ENCODE results near the gene WDR27. TPM values are rescaled to one million over a fixed set of nuclear protein-coding genes. Genes with fewer than 3 reads are reported as not detected.

WDR27 gene
- total RNA-seq, 1 donor from 2014 or later, result 92.7 TPM

DNA sequence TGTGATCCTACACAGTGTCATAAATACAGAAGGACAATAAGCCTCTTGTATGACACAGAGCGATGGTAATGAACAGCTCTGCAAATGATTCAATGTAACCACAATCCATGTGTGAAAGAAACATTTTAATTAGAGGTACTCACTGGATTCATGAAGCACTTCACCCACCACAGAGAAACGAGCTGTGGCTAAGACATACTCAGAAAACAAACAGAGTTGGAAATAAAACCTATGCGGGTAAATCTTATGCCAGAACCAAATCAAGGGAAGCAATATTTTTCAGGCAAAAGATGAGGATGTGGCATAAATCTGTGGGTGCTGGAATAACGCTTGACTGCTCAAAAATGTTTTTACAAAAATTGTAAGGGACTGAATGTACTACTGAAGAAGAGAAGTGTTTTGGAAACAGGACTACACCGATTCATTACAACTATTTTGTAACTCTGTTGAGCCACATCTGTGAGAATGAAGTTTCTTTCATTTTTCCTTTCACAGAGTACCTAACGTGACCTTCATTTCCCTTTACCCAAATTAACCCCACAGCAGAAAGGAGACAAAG lies 112.1 kb downstream of the WDR27 start:
- intact Hi-C loops (cut with DNase I), result no loop called here
- no peak overlapping the region for H3K4me3 ChIP-seq
- H3K36me3 ChIP-seq, result no peaks in the 10 kb centered on the region
- H3K27ac ChIP-seq, result no peak overlapping the region
- H3K4me1 ChIP-seq, result no peaks in the 10 kb centered on the region
- no peaks in the 10 kb centered on the region for H3K9me3 ChIP-seq
- TF ChIP-seq, protein P1, sequence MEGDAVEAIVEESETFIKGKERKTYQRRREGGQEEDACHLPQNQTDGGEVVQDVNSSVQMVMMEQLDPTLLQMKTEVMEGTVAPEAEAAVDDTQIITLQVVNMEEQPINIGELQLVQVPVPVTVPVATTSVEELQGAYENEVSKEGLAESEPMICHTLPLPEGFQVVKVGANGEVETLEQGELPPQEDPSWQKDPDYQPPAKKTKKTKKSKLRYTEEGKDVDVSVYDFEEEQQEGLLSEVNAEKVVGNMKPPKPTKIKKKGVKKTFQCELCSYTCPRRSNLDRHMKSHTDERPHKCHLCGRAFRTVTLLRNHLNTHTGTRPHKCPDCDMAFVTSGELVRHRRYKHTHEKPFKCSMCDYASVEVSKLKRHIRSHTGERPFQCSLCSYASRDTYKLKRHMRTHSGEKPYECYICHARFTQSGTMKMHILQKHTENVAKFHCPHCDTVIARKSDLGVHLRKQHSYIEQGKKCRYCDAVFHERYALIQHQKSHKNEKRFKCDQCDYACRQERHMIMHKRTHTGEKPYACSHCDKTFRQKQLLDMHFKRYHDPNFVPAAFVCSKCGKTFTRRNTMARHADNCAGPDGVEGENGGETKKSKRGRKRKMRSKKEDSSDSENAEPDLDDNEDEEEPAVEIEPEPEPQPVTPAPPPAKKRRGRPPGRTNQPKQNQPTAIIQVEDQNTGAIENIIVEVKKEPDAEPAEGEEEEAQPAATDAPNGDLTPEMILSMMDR (IDR thresholded peaks at IDR 0.05), result no peak
- H3K27me3 ChIP-seq, result no peaks in the 10 kb centered on the region
- no peak for DNase-seq (ENCODE audit: low spot score in 2 of 2)

DNA sequence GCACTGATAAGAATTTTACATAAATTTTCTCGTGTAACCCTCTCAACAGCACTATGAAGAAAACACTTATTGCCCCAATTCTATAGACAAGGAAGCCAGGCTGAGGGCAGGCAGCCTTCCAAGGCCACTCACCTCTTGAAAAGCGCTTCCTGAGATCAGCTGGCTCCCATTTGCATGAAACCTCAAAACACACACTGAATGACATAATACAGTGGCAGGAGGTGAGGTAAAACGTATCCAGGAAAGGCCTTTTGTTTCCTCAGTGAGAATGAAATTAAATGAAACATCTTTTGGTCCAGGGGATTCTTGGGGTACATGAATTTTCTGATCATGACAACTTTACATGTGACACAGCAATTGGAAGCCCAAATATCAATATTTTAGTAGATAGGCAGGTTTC lies 112.5 kb downstream of the WDR27 start:
- intact Hi-C loops (cut with DNase I), result no loop called here
- no peaks in the 10 kb centered on the region for H3K9me3 ChIP-seq
- H3K27ac ChIP-seq, result no peak overlapping the region
- H3K27me3 ChIP-seq, result no peaks in the 10 kb centered on the region
- H3K36me3 ChIP-seq, result no peaks in the 10 kb centered on the region
- no peaks in the 10 kb centered on the region for H3K4me1 ChIP-seq
- no peak overlapping the region for H3K4me3 ChIP-seq
- TF ChIP-seq, protein P1 (IDR thresholded peaks at IDR 0.05), result no peak
- no peak for DNase-seq (ENCODE audit: low spot score in 2 of 2)

DNA sequence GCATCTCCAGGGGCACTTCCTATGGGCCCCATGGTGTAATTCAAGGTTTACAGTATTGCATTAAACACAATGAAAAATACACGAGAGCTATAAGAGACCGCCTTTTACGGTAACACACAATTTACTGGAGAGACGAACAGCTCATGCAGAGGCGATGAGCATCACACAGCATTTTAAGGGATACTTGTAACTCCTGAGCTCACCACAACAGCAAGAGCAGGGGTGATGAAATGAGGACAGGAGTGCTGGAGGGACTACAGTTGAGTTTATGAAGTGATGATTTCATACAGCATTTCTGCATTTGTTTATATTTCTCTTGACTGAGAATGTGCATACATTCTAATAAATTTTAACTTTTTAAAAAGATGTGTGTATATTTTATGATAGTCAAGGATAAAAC lies 113.9 kb downstream of the WDR27 start:
- no peaks in the 10 kb centered on the region for H3K9me3 ChIP-seq
- intact Hi-C loops (cut with DNase I), result no loop called here

DNA sequence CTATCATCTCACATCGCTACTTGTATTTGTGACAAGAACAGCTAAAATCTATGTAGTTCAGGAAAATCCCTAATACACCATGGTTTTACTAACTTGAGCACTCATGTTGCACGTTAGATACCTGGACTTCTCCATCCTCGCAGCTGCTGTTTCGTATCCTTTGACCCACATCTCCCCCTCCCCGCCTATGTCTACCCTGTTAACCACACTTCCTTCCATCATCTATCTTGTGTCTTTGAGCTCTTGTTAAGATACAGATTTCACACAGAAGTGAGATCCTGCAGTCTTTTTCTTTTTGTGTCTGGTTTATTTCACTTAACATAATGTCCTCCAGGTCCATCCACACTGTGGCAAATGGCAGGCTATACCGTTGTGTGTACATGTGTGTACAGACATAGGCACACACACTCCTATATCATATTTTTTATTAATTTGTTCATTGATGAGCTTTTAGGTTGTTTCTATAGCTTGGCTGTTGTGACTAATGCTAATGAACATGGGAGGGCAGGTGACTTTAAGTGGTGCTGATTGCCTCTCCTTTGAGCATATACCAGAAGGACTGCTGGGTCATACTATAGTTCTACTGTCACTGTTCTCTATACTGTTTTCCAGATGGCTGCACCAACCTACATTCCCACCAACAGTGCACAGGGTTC lies 117.8 kb downstream of the WDR27 start:
- Histone ChIP-seq H3K27me3 (no peaks in the 10 kb centered on the region), H3K4me3 (no peak overlapping the region), H3K9me3 (no peaks in the 10 kb centered on the region), H3K27ac (no peak overlapping the region), H3K36me3 (peaks cover 0 to 7% of the 10 kb centered on the region in 2 donors), H3K4me1 (no peaks in the 10 kb centered on the region)
- intact Hi-C loops (cut with DNase I), result no loop called here
- DNase-seq (ENCODE audit: low spot score in 2 of 2), result no peak
- TF ChIP-seq, protein P1 (IDR thresholded peaks at IDR 0.05), result no peak

More for the DNA sequence above, 113.9 kb downstream of the WDR27 start:
- H3K4me1 ChIP-seq, result no peaks in the 10 kb centered on the region
- H3K4me3 ChIP-seq, result no peak overlapping the region
- no peaks in the 10 kb centered on the region for H3K27me3 ChIP-seq
- no peaks in the 10 kb centered on the region for H3K36me3 ChIP-seq
- H3K27ac ChIP-seq, result no peak overlapping the region
- DNase-seq (ENCODE audit: low spot score in 2 of 2), result no peak
- TF ChIP-seq, protein P1 (IDR thresholded peaks at IDR 0.05), result no peak

DNA sequence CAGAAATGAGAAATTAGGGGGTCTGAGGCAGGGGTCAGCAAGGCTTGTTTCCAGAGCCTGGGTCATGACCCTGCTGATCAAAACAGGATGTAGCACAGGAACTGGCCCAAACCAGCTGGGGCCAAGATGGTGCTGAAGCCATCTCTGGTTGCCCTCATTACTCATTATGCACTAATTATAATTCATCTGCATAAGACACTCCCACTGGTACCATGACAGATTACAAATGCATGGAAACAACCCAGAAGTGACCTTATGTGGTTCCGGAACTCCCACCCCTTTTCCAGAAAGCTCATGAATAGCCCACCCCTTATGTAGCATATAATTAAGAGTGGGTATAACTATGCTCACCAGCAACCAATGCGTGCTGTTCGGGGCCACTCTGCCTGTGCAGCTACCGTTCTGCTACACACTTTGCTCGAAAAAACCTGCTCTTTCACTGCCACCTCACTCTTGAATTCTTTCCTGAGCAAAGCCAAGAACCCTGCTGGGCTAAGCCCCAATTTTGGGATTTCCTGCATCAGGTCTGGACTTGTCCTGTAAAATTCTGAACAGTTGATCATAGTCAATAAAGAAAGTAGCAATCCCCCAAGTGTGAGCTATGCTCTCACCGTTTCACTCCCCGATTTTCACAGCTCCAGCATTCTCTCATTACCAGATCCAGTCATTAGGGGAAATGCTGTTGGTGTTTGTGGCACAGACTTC lies 122.3 kb downstream of the WDR27 start:
- TF ChIP-seq, protein P1 (IDR thresholded peaks at IDR 0.05), result no peak
- Histone ChIP-seq H3K4me1 (no peaks in the 10 kb centered on the region), H3K27me3 (no peaks in the 10 kb centered on the region), H3K4me3 (no peak overlapping the region), H3K9me3 (no peaks in the 10 kb centered on the region), H3K36me3 (peaks cover 0 to 7% of the 10 kb centered on the region in 2 donors), H3K27ac (no peak overlapping the region)
- intact Hi-C loops (cut with DNase I), result no loop called here
- no peak for DNase-seq (ENCODE audit: low spot score in 2 of 2)
